Testis (tissue), 3 donors: ENCODE results near the gene TMEM242. TPM values are rescaled to one million over a fixed set of nuclear protein-coding genes. Genes with fewer than 3 reads are reported as not detected.

ENCODE experiments used
- DNase-seq: peaks from one replicate; pipeline ENCODE4 v3.0.0-alpha.2; 2019
- H3K27ac ChIP-seq, 2 donors: fragments of 200-600 bp; sonication (generic); one replicate each; pipeline ENCODE4 v1.5.1; 2019
- H3K27me3 ChIP-seq: fragments of 200-600 bp; sonication (generic); one replicate; pipeline ENCODE4 v1.5.1; 2019
- H3K36me3 ChIP-seq: fragments of 200-600 bp; sonication (generic); one replicate; pipeline ENCODE4 v1.5.1; 2017; ENCODE audit warnings: low read depth; ENCODE audit errors: missing control alignments
- H3K4me1 ChIP-seq: fragments of 200-600 bp; sonication (generic); one replicate; pipeline ENCODE4 v1.5.1; 2019
- H3K4me3 ChIP-seq, 2 donors: fragments of 200-600 bp; sonication (generic); one replicate each; pipeline ENCODE4 v1.5.1; 2017 to 2019
- H3K9me3 ChIP-seq: fragments of 200-600 bp; sonication (generic); one replicate; pipeline ENCODE4 v1.5.1; 2017
- CTCF ChIP-seq, 3 experiments: fragments of 450-650 bp in 2 of 3; fragments of 200-600 bp in 1 of 3; sonication (generic) in 1 of 3; IDR thresholded peaks; one replicate each; pipeline ENCODE4 v1.5.1; 2016 to 2019; ENCODE audit warnings: antibody characterized with exemption in 3 of 3, mild to moderate bottlenecking in 2 of 3, moderate library complexity in 1 of 3
- POLR2A ChIP-seq: fragments of 450-650 bp; IDR thresholded peaks from one replicate; pipeline ENCODE4 v1.6.1; 2017; ENCODE audit warnings: antibody characterized with exemption, mild to moderate bottlenecking, moderate library complexity
- WGBS, 2 donors: methylation state at CpG; one replicate each; pipeline ENCODE4 v1.1.5; 2018; 5-methylcytosine and 5-hydroxymethylcytosine counted together
- intact Hi-C: fragments of 100-400 bp; cut with DNase I; formaldehyde crosslinking; loops from one replicate; pipeline ENCODE4 v1.15.1; 2023; ENCODE audit warnings: low total_unique reads
- polyA plus RNA-seq: library from polyadenylated mRNA; stranded (reverse); fragments of 350-450 nt; fragmentation: Illumina TruSeq; extraction: RNeasy Lipid Tissue Mini Kit (QIAGEN cat#74804); gene quantifications from one replicate; pipeline ENCODE4 v1.2.3, GENCODE V29; 2014; ENCODE audit warnings: low read depth, low replicate concordance; ENCODE audit not compliant: insufficient read depth
- total RNA-seq, 2 donors: library from RNA; depleted of rRNA; stranded (reverse); fragments of >200 nt; gene quantifications; one replicate each; pipeline ENCODE4 v1.2.3, GENCODE V29; 2016

TMEM242 gene
- total and polyA plus RNA-seq, 3 donors from 2014 or later: 8.9 to 11.9 (median 10.3) TPM

DNA sequence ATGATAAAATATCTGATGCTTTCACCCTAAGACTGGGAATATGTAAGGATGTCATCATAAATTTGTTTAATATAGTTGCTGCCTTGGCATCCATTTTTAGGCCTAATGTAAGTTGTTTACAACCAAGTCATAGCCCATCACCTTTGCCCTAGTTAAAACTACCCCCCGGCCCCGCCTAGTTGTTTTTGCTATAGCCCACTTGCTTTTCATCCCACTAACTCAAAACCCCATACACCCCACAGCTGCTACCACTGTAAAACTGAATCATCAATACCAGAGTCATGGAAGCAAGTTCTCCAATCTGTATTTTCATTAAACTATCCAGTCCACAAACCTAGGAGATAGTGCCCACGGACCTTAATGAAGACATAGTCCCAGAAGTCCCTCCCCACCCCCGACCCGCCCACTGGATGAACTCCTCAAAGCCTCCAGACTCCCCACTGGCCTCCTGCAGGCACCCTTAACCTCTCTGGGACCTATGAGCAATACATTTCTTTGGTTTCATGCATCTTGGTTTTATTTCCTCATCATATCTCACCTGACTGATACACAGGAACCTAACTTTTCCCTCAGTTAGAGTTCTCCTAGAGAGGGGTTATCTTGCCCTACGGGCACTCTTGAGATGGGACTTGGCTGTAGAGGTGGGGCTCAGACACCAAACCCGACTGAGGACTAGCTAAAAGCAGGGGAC is 45.2 kb upstream of the TMEM242 start:
- TF ChIP-seq POLR2A (no peak), CTCF (IDR thresholded peaks at IDR 0.05) (no peak)
- H3K36me3 ChIP-seq: no peaks in the 10 kb centered on the region
- intact Hi-C loops: no loop called here
- no peaks in the 10 kb centered on the region for H3K27me3 ChIP-seq
- no peak overlapping the region for H3K4me3 ChIP-seq
- H3K4me1 ChIP-seq: no peaks in the 10 kb centered on the region
- no peaks in the 10 kb centered on the region for H3K9me3 ChIP-seq
- no peak overlapping the region for H3K27ac ChIP-seq
- WGBS, 2 donors: 88% methylated on average over 7 of the region's 7 CpGs
- no peak for DNase-seq

DNA sequence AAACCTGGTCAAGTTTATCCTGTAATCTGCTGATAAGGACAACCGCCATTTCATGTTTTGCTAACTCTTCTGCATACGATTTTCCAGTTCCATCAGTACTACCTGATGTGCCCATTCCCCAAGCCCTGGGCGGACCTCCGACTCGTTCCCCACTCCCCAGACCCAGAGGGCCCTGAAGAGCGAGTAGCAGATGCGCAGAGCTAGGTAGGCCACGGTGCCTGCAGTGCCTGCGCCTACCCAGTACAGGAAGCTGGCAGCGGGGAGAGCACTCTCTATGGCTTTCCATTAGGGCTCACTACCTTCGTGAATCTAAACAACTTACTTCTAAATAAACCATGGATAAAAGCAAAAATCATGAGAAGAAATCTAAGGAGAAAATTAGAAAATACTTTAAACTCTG is 43.3 kb upstream of the TMEM242 start:
- no peaks in the 10 kb centered on the region for H3K36me3 ChIP-seq

DNA sequence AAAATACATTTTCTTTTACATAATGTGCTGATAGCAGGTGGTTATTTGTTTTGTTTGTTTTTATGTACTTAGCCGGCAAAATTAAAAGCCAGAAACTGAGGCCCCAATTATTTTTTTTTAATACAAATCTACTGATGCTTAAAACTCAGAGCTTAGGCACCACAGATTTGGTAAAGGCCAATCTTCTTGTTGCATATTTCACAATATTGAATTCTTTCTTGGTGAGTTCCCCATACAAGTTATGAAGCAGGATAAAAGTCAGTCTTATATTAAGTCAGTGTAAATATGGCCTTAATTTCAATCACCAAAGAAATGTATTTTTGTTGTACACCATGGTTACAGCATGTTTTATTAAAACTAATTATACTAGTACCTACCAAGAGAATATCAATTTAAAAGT is 41.4 kb upstream of the TMEM242 start:
- Histone ChIP-seq H3K9me3 (no peaks in the 10 kb centered on the region), H3K36me3 (no peaks in the 10 kb centered on the region), H3K27ac (no peak overlapping the region), H3K4me1 (no peaks in the 10 kb centered on the region), H3K27me3 (no peaks in the 10 kb centered on the region), H3K4me3 (no peak overlapping the region)
- DNase-seq: no peak
- no peak for TF ChIP-seq POLR2A
- TF ChIP-seq CTCF (IDR thresholded peaks at IDR 0.05): no peak
- WGBS, 2 donors: 100% methylated on average over 1 of the region's 1 CpG
- intact Hi-C loops: no loop called here

More for the DNA sequence above, 43.3 kb upstream of the TMEM242 start:
- 62 to 63% methylated on average over 11 of the region's 11 CpGs for WGBS, 2 donors
- DNase-seq: no peak
- Histone ChIP-seq H3K27ac (no peak overlapping the region), H3K27me3 (no peaks in the 10 kb centered on the region), H3K4me3 (no peak overlapping the region), H3K9me3 (no peaks in the 10 kb centered on the region), H3K4me1 (no peaks in the 10 kb centered on the region)
- intact Hi-C loops: no loop called here
- TF ChIP-seq CTCF (IDR thresholded peaks at IDR 0.05) (no peak), POLR2A (no peak)

GRCh38 chr6:157361886-157362285 is 38.6 kb upstream of the TMEM242 start:
- no peak overlapping the region for H3K27ac ChIP-seq
- 70 to 80% methylated on average over 3 of the region's 3 CpGs for WGBS, 2 donors
- H3K27me3 ChIP-seq: no peaks in the 10 kb centered on the region
- H3K36me3 ChIP-seq: no peaks in the 10 kb centered on the region
- no peaks in the 10 kb centered on the region for H3K9me3 ChIP-seq
- TF ChIP-seq POLR2A (no peak), CTCF (IDR thresholded peaks at IDR 0.05) (no peak)
- no peak for DNase-seq
- no peak overlapping the region for H3K4me3 ChIP-seq
- intact Hi-C loops: no loop called here
- no peaks in the 10 kb centered on the region for H3K4me1 ChIP-seq

- TF ChIP-seq POLR2A: no peak
- intact Hi-C loops: no loop called here
- Histone ChIP-seq H3K9me3 (no peaks in the 10 kb centered on the region), H3K4me3 (no peak overlapping the region), H3K4me1 (no peaks in the 10 kb centered on the region), H3K27ac (no peak overlapping the region), H3K36me3 (no peaks in the 10 kb centered on the region), H3K27me3 (no peaks in the 10 kb centered on the region)
- DNase-seq: no peak
- WGBS, 2 donors: 82 to 90% methylated on average over 8 of the region's 8 CpGs
Observed at GRCh38 chr6:157358287-157358686, 35.0 kb upstream of the TMEM242 start.
